ENCODE measurements around the gene LMCD1.

LMCD1 gene

GRCh38 chr3:8506571-8507061 is 5.0 kb downstream of the LMCD1 start:
- DNase-seq (ENCODE audit: low spot score) = no peak

- DNase-seq (ENCODE audit: low spot score) = no peak
Measured at GRCh38 chr3:8507496-8507895, 5.9 kb downstream of the LMCD1 start.

DNA sequence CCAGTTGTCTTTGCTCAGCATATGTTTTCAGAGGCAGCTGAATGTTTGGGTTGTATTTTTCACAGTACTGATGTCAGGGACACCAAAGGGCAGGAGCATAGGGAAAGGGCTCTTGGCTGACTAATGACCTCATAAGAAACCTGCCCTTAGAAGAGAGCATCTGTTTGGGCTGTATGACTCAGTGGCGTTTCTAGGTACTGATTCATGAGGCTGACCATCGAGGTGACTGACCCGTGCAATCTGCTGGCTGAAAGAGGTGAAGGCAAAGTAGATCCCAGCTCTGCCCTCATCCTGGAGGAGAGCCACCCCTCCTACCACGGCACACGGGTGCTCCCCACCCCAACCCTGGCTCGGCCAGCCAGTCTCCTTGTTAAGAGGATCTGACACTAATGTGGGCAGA is 8.3 kb downstream of the LMCD1 start:
- DNase-seq (ENCODE audit: low spot score) = no peak

DNA sequence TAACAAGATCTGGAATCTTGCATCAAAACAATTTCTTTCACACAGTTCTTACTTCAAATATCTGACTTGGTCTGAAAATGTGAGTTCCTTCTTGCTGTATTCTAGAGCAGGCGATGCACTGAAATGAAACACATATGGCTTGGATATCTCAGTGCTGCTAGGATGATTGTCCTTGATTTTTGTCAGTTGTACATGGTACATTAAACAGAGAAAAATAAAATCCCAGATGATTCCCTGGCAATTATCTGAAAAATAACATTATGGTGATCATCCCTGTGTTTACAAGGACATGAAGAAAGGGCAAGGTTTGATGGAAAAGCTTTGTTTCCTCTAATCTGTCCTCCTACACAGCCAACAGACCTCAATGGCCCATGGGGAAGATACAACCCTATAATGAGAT is 10.6 kb downstream of the LMCD1 start:
- DNase-seq (ENCODE audit: low spot score) = no peak

GRCh38 chr3:8516047-8516661 is 14.5 kb downstream of the LMCD1 start:
- no peak for DNase-seq (ENCODE audit: low spot score)

GRCh38 chr3:8516783-8517182 is 15.2 kb downstream of the LMCD1 start:
- DNase-seq (ENCODE audit: low spot score) = no peak

DNA sequence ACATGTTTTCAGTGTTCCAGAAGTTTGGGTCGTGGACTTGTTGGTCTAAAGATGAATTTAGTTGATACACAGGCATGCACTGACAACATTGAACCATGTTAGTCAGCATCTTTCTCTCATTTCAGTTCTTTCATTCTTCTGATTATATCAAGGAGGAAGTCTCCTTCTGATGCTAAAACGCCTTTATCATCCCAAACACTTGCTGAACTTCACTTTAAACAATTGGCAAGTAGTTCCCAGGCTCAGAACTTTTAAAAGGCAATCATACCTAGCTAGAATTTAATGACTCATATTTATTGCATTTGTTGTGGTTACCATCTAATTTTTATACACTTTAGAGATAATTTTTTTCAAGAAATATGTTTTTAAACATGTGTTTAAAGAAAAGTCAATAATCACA is 15.9 kb downstream of the LMCD1 start:
- DNase-seq (ENCODE audit: low spot score) = no peak

- DNase-seq (ENCODE audit: low spot score) = no peak
Measured at GRCh38 chr3:8518138-8518537, 16.5 kb downstream of the LMCD1 start.

- DNase-seq (ENCODE audit: low spot score) = no peak
Measured at GRCh38 chr3:8519156-8519555, 17.5 kb downstream of the LMCD1 start.

- DNase-seq (ENCODE audit: low spot score) = no peak
Measured at GRCh38 chr3:8519774-8520448, 18.3 kb downstream of the LMCD1 start.

GRCh38 chr3:8520816-8521403 is 19.3 kb downstream of the LMCD1 start:
- DNase-seq (ENCODE audit: low spot score) = no peak

GRCh38 chr3:8523041-8523440 is 21.4 kb downstream of the LMCD1 start:
- DNase-seq (ENCODE audit: low spot score) = no peak

- DNase-seq (ENCODE audit: low spot score) = no peak
Measured at GRCh38 chr3:8524249-8524648, 22.6 kb downstream of the LMCD1 start.

DNA sequence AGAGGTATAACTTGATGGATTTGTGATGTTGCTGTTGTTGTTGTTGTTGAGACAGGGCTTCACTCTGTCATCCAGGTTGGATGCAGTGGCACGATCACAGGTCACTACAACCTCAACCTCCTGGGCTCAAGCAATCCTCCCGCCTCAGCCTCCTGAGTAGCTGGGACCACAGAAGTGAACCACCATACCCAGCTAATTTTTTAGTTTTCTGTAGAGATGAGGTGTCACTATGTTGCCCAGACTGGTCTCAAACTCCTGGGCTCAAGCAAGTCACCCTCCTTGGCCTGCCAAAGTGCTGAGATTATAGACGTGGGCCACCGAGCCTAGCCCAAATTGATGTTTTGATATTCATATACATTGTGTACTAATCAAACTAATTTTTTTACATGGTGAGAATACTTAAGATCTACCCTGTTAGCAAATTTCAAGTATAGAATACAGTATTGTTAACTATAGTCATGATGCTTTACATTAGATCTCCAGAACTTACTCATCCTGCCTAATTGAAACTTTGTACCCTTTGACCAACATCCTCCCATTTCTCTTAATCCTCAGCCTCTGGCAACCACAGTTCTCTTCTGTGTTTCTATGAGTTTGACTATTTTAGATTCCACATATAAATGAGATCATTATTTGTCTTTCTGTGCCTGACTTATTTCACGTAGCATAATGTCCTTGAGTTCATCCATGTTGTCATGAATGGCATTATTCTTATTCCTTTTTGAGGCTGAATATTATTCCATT is 23.2 kb downstream of the LMCD1 start:
- DNase-seq (ENCODE audit: low spot score) = no peak

- DNase-seq (ENCODE audit: low spot score) = no peak
Measured at GRCh38 chr3:8525893-8526292, 24.3 kb downstream of the LMCD1 start.

DNA sequence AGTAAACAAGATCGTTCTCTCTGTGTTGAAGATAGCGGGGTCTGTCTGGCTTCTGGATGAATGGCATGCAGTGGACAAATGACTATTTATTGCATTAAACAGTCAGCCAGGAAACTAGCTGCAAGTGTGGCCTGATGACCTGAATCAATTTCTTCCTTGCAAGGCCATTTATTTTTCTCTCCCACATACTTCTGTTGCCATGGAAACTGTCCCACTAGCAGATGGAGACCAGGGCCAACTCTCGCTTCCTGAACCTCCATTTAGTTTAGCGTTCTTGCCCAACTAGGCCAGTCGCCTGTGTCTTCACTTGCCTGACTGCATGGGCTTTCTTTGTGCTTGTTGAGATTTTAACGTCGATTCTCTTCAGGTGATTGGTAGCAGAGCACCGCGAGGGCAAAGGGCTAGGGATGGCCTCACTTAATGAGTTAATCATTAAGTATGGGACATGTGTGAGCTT is 27.6 kb downstream of the LMCD1 start:
- DNase-seq (ENCODE audit: low spot score) = no peak

GRCh38 chr3:8529738-8530525 is 28.3 kb downstream of the LMCD1 start:
- DNase-seq (ENCODE audit: low spot score) = no peak

- no peak for DNase-seq (ENCODE audit: low spot score)
Measured at GRCh38 chr3:8530581-8530980, 29.0 kb downstream of the LMCD1 start.

- DNase-seq (ENCODE audit: low spot score) = no peak
Measured at GRCh38 chr3:8532251-8532871, 30.7 kb downstream of the LMCD1 start.

DNA sequence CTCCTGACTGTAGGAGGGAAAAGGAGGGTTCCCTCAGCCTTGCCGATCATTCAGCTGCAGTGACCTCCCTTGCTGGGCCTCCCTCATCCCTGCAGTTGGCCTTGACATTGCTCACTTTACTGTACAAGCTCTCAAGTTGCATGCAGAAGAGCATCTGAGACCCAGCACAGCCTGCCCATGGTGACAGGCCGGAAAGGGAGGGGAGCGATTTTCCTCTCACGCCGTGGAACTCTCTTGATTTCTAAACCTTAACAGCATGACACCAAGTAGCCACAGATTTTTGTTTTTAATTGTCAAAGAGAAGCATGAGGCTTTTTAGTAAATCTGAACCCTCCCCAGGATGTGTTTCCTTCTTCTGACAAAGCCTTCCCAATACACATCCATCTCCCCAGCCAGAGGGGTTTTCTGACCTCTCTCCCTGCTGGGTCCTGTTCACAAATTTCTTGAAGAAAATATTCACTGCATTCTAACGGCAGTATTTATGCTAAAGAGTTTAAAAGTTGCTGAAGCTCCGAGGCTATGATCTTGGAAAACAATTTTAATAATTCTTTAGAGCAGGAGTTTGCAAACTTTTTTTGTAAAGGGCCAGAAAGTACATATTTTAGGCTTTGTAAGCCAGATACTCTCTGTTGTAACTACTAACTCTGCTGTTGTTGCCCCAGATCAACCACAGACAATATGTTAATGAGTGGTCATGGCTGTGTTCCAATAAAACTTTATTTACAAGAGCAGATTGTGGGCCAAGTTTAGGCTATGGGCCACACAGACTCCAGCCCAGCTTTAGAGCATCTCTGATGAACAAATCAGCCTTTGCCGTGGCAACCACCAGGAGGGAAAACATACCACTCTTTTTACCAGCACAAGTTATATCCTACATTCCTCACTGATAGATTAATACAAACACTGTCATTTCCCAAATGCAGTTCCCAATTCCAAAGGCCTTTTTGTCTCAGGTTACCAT is 34.8 kb downstream of the LMCD1 start:
- DNase-seq (ENCODE audit: low spot score) = no peak
